Measurements from ENCODE around the gene TGFA. TPM values are rescaled to one million over a fixed set of nuclear protein-coding genes. Genes with fewer than 3 reads are reported as not detected.

The TGFA gene
- polyA plus RNA-seq, 1 donor (not counting 4 experiments of a cell fraction or from before 2014, with no cell fraction given): 51.7 TPM

DNA sequence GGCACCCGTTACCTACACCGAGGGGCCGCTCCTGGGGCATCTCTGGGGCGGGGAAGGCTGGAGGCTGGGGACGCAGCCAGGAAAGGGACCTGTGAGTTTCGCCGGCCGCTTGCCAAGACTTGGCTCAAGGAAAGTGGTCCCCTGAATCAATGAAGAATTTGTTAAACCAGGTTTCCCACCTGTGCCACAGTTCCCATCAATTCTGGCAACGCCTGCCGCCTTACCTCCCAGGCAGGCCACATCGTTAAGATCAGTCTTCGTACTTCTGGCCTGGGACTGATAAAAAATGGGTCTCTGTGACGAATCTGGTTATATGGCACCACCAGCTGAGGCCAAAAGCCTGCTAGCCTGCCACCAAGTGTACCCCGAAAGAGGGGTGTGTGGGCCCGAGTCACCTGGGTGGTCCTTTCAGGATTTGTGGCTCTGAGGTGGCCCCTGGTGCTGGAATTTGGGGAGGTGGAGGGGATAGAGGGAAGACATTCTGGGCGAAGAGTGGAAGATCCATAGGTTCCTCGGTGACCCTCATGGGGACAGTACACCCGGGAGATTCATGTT lies 789 bp upstream of the TGFA start:
- Histone ChIP-seq H3K9ac (ENCODE audit: control insufficient read depth, extremely low read depth, insufficient read depth, low read length) (peak overlapping the region; percentile 97), H3K79me2 (ENCODE audit: control insufficient read depth, insufficient read depth, low read length) (peaks cover 53% of the 10 kb centered on the region), H2AFZ (ENCODE audit: control insufficient read depth, low read length) (peak overlapping the region; percentile 54)

DNA sequence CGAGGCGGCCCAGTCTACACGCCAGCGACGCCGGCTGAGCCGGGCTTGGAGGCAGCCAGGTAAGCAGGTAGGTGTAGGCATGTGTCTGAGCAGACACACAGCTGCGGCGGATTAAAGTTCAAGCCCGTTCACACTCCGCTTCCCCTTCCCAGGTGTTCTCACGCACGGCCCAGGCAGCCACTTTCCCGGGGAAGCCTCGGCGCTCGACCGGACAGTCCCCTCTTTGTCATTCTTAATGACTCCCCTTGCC lies 367 bp downstream of the TGFA start:
- H3K4me2 ChIP-seq (ENCODE audit: control insufficient read depth, extremely low read depth, insufficient read depth, low read depth, low read length): peak overlapping the region; percentile 97
- H3K4me3 ChIP-seq (ENCODE audit: control insufficient read depth in 2 of 3, extremely low read depth in 1 of 3, insufficient read depth in 2 of 3, low read depth in 1 of 3, low read length in 3 of 3): peak overlapping the region; percentile 87 to 98 (median 87)
- H3K36me3 ChIP-seq (ENCODE audit: control insufficient read depth in 2 of 2, extremely low read depth in 1 of 2, insufficient read depth in 2 of 2, low read length in 2 of 2): peaks cover 0 to 8% of the 10 kb centered on the region in 2 experiments
- no peaks in the 10 kb centered on the region for H3K27me3 ChIP-seq (ENCODE audit: control insufficient read depth, extremely low read depth, insufficient read depth, low read length)
- H3K9me3 ChIP-seq (ENCODE audit: control insufficient read depth, low read depth, low read length): no peaks in the 10 kb centered on the region
- peaks cover 49% of the 10 kb centered on the region for H3K4me1 ChIP-seq (ENCODE audit: control insufficient read depth, extremely low read depth, insufficient read depth, low read length)
- H4K20me1 ChIP-seq (ENCODE audit: control insufficient read depth, extremely low read depth, insufficient read depth, low read length): peaks cover 12% of the 10 kb centered on the region
- dilution Hi-C loops (cut with MboI; ENCODE audit: extremely low pct_ligation_motif_present, low sequenced_read_pairs): no loop called here
- no peak overlapping the region for H2AFZ ChIP-seq (ENCODE audit: control insufficient read depth, low read length)
- FAIRE-seq (no peak), DNase-seq (ENCODE audit: low read depth, low spot score) (no peak)
- H3K9ac ChIP-seq (ENCODE audit: control insufficient read depth, extremely low read depth, insufficient read depth, low read length): peak overlapping the region; percentile 97
- peaks cover 4% of the 10 kb centered on the region for H3K9me1 ChIP-seq (ENCODE audit: control insufficient read depth, extremely low read depth, insufficient read depth, low read length)
- H3K79me2 ChIP-seq (ENCODE audit: control insufficient read depth, insufficient read depth, low read length): peaks cover 64% of the 10 kb centered on the region
- H3K27ac ChIP-seq (ENCODE audit: control insufficient read depth, insufficient read depth, low read length): peak overlapping the region; percentile 95
- TF ChIP-seq, protein P1, sequence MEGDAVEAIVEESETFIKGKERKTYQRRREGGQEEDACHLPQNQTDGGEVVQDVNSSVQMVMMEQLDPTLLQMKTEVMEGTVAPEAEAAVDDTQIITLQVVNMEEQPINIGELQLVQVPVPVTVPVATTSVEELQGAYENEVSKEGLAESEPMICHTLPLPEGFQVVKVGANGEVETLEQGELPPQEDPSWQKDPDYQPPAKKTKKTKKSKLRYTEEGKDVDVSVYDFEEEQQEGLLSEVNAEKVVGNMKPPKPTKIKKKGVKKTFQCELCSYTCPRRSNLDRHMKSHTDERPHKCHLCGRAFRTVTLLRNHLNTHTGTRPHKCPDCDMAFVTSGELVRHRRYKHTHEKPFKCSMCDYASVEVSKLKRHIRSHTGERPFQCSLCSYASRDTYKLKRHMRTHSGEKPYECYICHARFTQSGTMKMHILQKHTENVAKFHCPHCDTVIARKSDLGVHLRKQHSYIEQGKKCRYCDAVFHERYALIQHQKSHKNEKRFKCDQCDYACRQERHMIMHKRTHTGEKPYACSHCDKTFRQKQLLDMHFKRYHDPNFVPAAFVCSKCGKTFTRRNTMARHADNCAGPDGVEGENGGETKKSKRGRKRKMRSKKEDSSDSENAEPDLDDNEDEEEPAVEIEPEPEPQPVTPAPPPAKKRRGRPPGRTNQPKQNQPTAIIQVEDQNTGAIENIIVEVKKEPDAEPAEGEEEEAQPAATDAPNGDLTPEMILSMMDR (optimal IDR thresholded peaks at IDR 0.05 in 1 of 3, IDR thresholded peaks at IDR 0.05 in 1 of 3, conservative IDR thresholded peaks at IDR 0.05 in 1 of 3; ENCODE audit: extremely low read depth in 1 of 3, insufficient read depth in 2 of 3, low read length in 3 of 3): no peak
- no peak for TF ChIP-seq EZH2 (IDR thresholded peaks at IDR 0.05; ENCODE audit: low read length)

More for the DNA sequence above, 789 bp upstream of the TGFA start:
- TF ChIP-seq EZH2 (IDR thresholded peaks at IDR 0.05; ENCODE audit: low read length): no peak
- TF ChIP-seq, protein P1 (optimal IDR thresholded peaks at IDR 0.05 in 1 of 3, IDR thresholded peaks at IDR 0.05 in 1 of 3, conservative IDR thresholded peaks at IDR 0.05 in 1 of 3; ENCODE audit: extremely low read depth in 1 of 3, insufficient read depth in 2 of 3, low read length in 3 of 3): no peak
- H3K27me3 ChIP-seq (ENCODE audit: control insufficient read depth, extremely low read depth, insufficient read depth, low read length): no peaks in the 10 kb centered on the region
- peak overlapping the region; percentile 72 for H3K27ac ChIP-seq (ENCODE audit: control insufficient read depth, insufficient read depth, low read length)
- dilution Hi-C loops (cut with MboI; ENCODE audit: extremely low pct_ligation_motif_present, low sequenced_read_pairs): no loop called here
- peak overlapping the region; percentile 84 for H3K4me2 ChIP-seq (ENCODE audit: control insufficient read depth, extremely low read depth, insufficient read depth, low read depth, low read length)
- FAIRE-seq: no peak
- no peak for DNase-seq (ENCODE audit: low read depth, low spot score)
- H3K4me3 ChIP-seq (ENCODE audit: control insufficient read depth in 2 of 3, extremely low read depth in 1 of 3, insufficient read depth in 2 of 3, low read depth in 1 of 3, low read length in 3 of 3): peak overlapping the region; percentile 61 to 87 (median 78)
- H3K36me3 ChIP-seq (ENCODE audit: control insufficient read depth in 2 of 2, extremely low read depth in 1 of 2, insufficient read depth in 2 of 2, low read length in 2 of 2): peaks cover 0 to 3% of the 10 kb centered on the region in 2 experiments
- no peaks in the 10 kb centered on the region for H3K9me3 ChIP-seq (ENCODE audit: control insufficient read depth, low read depth, low read length)
- H4K20me1 ChIP-seq (ENCODE audit: control insufficient read depth, extremely low read depth, insufficient read depth, low read length): peaks cover 6% of the 10 kb centered on the region
- H3K4me1 ChIP-seq (ENCODE audit: control insufficient read depth, extremely low read depth, insufficient read depth, low read length): peaks cover 43% of the 10 kb centered on the region
- H3K9me1 ChIP-seq (ENCODE audit: control insufficient read depth, extremely low read depth, insufficient read depth, low read length): peaks cover under 1% of the 10 kb centered on the region
